DLD1 (cell line): ENCODE measurements around the gene EPS15.

Experiments used
- in situ Hi-C: cut with HindIII; loops from 2 replicates; pipeline ENCODE4 v1.10.0; 2017; ENCODE audit warnings: low sequenced_read_pairs

The EPS15 gene

DNA sequence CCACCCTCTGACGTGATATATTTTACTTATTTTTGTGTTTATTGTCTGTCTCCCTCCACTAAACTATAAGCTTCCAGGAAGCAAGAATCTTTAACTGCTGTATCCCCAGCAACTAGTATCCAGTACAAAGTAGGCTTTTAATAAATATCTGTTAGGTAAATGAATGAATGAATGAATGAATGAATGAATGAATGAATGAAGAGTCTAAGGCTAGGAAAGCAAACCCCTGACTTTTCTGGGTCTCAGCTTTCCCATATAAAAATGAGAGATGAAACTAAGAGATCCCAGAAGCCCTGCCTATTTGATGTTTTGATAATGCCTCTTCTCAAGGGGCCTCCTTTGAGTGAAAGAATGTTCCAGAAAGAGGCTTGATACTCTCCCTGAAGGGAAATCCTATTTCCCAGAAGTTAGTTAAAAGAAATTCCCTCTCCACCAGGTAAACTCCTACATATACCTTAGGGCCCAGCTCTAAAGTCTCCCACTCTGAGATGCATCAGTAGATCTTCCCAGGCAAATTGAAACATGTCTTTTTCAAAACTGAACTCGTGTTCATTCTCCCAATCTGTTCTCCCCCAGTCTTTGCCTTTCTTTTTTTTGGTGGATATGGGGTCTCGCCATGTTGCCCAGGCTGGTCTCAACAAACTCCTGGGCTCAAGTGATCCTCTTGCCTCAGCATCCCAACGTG lies 196.5 kb downstream of the EPS15 start:
- in situ Hi-C loops, result no loop called here

DNA sequence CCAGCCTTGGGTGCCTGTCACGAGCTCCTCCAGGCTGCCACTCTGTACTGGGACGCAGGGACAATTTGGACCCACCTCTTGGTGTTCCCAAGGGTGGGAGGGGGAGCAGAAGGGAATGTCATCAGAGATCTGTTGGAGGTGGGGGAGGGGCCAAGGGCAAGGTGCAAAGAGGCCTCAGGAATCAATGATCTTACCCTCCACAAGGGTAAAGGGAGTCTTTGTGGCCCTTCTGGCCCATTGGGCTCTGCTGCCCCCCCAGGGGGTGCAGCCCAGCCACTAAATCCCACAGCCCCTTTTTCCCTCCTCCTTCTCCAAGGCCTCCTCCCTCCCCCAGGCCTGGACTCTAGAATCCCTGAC lies 197.2 kb downstream of the EPS15 start:
- in situ Hi-C loops, result no loop called here

DNA sequence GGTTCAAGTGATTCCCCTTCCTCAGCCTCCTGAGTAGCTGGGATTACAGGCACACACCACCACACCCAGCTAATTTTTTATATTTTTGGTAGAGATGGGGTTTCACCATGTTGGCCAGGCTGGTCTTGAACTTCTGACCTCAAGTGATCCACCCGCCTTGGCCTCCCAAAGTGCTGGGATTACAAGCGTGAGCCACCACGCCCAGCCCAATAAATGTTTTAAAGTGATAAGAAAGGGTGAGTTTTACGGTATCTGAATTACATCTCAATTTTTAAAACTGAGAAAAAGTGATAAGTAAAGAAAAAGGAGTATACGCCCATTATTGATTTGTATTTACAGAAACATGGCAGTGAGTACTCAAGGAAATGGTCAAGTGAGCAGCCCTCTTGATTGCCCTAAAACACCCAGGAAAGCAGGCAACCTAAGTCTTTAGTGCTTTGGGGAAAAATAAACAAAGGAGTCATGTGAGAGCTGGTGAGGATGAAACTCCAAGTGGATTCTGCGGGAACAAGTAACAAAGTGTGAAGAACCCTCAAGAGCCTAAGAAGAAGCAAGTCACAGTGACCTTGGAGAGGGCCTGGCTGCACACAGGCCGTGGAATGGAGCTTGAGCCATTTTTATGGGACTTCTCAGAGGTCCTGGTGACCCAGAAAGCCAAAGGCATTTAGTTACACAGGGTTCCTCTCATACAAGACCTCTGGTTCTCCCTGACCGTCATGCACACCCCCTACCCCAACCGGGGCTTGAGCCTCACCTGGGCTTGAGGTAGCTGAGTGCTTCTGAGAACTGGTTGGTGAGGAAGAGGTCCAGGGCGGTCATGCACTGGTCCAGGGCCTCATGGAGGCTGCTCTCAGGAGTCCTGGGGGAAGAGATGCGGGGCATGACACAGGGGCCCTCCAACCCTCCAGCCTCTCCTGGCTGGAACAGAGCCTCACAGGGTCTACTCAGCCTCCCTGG lies 197.8 kb downstream of the EPS15 start:
- in situ Hi-C loops, result no loop called here

DNA sequence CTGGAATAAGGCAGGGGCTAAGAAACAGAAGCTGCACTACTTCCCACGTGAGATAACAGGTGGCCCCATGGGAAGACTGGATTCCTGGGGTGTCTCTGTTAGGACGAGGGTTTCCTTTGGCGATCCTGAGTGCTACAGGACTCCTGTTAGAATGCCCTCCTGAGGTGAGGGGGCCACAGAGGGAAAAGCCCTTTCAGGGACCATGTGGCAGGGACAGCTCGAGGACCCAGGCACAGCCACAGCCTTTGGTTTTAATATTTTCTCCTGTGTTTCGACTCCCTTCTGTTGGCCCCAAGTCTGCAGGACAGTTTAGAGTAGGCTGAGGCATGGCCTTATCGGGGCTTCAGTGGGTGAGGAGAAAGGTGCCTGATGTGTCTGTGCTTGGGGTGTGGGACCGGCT lies 201.3 kb downstream of the EPS15 start:
- in situ Hi-C loops, result no loop called here

DNA sequence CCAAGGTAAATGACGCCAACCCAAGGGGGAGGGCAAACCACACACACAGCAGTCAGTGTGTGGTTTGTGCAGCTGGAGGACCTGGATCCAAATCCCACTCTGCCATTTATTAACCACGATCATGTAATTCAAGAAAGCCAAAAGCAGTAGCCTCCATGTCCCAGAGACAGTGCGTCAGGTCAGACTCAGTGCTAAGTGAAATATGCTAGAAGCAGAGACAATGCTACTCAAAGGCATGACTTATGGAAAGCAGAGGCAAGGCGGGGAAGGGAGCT lies 202.3 kb downstream of the EPS15 start:
- in situ Hi-C loops, result no loop called here

DNA sequence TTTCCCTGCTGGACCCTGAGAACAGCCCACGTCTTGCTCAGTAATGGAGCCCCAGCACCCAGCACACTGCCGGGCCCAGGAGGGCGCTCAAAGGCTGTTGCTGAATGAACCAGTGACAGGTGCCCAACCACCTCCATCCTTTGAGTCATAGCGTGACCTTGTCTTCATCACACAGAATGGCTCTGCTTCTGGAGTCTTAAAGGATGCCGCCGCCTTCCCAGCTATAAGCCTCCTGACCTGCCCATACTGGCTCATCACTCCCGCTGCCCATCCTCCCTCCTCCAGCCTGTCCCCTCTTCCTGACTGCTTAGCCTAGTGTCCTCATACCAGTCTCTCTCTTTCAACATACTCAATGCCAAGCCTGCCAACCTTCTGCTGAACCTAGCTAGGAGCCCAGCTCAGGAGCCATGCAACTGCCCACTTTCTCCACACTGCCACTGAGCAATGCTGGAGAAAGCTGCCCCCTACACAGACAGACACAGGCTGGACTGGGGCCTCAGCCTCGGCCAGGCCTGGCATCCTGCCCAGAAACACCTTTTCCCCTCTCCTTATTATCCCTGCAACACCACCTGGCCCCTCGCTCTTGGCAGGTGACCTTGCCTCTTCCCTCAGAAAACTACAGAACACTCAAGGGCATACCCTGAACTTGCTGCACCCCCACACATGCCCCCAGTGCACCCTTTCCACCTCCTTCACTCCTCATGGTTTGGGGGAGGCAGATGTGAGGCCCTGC lies 202.8 kb downstream of the EPS15 start:
- in situ Hi-C loops, result no loop called here

DNA sequence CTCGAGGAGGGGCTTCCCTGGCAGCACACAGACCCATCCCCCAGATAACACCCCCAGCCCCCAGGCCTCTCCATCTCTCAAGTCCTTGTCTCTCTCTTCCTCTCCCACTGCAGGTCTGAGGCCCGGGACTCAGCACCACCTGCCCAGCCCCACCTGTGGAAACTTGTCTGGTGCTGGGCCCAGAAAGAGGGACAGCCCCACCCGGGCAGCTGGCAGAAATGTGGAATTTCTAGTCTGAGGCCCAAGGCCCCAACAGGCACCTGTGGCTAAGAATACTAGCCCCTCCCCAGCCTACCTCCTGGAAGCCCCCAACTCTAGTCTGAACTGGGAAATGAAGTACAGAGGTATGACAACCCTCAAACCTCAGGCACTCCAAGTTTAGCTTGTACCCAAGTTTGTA lies 204.1 kb downstream of the EPS15 start:
- in situ Hi-C loops, result no loop called here

DNA sequence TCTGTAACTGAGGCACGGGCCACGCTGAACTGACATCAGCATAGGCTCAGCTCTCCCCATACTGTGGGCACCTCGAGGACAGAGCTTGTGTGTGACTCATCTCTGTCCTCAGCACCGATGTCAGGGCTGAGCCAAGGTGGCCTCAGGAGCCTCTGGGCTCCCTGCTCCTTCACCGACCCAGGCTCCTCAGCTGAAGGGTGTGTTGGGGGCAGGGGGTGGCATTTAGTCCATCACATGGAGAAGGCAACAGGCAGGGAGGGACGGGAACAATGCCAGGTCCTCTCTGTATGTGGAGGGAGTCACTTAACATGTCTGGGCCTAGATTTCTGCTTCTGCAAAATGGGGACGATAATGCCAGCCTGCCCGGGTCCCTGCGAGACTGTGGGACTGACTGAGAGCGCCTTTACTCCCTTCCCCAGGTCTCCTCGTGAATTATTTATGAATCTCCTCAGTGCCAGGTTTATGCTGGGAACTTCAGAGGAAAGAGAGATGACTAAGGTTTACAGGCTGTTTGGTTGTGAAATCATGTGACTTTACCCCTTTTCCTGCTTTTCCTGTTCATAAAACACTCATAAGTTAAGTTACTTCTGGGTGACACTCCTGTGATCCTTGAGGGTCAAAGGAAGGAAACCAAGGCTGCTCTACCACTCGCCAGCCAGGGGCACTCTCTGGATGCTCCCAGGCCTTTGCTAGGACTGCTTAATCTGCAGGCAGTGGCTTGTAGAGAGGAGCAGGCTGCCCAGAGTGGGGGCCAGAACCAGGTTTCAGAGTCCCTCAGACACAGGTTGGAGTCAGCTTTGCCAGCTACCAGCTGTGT lies 204.9 kb downstream of the EPS15 start:
- in situ Hi-C loops, result no loop called here

DNA sequence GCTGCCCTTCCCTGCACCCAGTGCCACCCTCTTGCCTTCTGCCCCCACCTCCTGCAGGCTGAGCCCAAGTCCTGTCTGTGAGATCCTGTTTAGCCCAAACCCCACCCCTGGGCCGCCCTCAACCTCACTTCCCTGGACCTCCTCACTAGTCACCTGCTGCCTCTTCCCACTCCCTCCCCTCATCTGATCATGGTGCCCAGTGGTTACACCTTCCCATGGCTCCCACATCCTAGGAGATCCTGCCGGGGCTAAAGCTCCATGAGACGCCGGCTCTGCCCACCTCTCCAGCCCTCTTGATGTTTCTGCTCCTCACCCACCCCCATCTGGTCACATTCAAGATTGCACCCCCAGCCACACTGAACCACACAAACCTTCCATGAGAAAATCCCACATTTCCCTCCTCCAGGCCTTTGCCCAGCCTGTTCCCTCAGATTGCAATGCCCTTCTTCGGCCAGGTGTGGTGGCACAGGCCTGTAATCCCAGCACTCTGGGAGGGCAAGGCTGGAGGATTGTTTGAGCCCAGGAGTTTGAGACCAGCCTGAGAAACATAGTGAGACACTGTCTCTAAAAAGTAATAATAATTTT lies 205.7 kb downstream of the EPS15 start:
- in situ Hi-C loops, result no loop called here

DNA sequence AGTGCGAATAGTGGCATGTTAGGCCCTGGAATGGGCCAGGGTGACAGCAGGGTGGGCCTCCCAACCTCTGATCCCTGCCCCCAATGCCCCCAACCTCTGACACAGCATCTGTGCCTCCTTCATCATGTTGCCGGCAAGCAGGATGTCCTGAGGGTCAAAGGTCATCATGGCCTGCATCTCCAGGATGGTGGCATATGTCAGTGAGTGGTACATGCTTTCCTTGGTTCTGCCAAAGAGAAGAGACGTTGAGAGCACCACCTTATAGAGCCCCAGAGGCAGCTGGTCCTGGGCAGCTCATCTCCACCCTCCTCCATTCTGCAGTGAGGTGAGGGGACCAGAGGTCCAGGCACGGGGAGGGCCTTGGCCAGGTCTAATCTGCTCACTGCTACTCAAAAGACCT lies 206.3 kb downstream of the EPS15 start:
- in situ Hi-C loops, result no loop called here

DNA sequence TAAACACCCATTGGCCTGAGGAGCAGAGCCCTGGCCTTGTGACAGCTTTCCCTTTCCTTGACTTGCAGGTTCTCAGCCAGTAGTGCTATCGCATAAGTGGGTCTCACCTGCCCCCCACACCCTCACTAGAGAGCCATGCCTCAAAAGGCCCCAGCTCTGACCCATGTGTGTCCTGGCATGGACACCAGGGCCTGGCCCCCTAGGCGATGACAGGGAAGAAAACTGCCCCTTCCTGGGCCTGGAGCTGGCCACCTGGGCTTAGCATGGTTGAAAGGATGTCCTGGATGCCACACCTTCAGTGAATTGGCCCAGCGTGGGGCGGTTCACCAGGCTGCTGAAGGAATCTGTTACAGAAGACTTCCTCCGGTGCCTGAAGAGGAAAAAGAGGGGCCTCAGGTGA lies 207.2 kb downstream of the EPS15 start:
- in situ Hi-C loops, result no loop called here

DNA sequence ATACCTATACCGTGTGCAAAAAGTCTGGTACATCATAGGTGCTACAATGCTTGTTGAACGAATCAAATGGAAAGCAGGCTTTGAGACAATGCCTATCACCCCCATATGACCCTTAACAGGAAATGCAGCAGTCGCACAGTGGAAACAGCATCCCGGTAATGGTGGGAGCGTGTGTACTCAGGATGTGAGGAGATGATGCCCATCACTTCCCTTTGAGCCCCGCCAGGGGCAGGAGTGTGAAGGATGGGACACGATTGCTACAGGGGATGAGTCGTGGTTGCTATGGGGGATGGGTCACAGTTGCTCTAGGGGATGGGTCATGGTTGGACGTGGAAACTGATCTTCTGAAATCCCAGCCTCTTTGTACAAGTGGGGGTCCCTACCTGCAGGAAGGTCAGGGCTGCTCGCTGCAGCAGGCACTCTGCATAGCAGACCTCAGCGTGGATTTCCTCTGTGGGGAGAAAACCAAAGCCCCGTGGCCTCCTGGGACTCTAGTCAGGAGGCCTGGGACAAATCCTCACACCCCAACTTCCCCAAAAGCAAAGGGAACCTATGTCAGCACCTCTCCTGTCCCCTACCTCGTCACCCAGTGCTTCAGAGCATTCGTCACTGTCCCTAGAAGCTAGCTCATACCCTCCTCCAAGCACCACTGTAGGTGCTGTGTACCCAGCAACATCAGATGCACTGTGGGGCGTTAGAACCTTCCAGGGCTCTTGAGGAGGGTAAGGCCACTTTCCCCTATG lies 208.0 kb downstream of the EPS15 start:
- in situ Hi-C loops, result no loop called here

DNA sequence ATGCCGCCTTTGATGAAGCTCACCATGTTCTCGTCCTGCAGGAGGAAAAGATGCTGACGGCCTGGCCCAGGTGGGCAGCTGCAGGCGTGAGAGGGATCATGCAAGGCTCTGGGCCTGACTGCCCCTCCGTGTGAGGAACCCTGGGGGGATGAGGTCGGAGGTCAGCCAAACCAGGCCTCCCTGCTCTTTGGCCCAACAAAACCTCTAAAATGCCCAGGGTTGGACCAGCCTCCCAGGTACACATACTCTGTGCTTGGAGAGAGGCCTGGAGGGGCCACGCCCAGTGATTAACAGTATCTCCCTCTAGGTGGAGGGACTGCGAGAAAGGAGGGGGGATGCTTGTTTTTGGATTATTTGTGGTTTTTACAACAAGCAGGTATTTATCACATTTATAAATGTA lies 209.8 kb downstream of the EPS15 start:
- in situ Hi-C loops, result no loop called here

DNA sequence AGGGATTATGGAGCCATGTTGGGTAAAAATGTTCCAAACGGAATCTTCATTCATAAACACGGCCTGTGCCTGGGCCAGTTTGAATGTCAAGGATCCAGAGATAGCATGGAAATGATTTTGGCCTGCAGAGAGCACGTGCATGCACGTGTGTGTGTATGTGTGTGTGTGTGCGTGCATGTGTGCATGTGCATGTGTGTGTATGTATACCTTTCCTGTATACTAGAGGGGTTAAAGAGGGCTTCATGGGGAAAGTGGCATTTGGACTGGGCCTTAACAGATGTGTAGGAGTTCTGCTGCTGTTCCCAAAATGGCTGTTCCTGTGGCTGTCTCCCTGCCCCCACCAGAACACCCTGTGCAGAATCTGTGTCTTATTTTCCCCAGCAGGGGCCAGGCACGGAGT lies 210.4 kb downstream of the EPS15 start:
- in situ Hi-C loops, result no loop called here

DNA sequence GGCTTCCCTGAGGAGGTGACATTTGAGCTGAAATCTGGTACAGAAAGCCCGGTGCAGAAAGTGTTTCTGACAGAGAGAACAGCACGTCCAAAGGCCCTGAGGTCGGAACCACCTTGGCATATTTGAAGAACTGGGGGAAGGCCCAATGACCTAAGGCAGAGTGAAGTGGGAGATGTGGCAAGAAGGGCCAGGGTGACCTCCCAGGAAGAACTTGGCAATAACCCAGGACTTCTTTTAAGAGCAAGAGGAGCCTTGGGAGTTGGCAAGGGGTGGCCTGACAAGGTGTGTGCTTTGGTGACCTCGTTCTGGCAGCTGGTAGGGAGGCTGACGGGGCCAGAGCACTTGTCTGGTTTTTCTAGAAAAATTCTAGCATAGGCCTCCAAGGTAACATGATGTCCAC lies 212.1 kb downstream of the EPS15 start:
- in situ Hi-C loops, result no loop called here

DNA sequence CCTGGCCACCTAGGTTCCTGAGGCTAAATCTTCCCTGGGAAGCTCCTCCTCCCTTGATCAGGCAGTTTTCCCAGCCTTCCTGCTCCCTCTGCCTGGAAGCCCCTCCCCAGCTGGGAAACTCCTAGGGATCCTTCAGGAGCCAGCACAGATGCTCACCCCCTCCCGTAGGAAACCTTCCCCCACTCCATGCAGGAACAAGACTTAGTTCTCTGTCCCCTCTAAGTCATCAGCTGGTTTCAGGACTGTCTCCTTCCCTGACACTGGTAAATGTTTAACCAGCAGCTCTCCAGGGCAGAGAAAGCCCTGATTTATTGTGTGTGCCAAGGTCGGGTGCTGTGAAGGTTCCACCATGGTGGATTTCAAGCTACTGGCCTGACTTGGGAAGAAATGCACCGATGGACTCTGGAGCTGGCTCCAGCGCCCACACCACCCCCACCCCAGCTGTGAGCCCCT lies 213.7 kb downstream of the EPS15 start:
- in situ Hi-C loops, result no loop called here

DNA sequence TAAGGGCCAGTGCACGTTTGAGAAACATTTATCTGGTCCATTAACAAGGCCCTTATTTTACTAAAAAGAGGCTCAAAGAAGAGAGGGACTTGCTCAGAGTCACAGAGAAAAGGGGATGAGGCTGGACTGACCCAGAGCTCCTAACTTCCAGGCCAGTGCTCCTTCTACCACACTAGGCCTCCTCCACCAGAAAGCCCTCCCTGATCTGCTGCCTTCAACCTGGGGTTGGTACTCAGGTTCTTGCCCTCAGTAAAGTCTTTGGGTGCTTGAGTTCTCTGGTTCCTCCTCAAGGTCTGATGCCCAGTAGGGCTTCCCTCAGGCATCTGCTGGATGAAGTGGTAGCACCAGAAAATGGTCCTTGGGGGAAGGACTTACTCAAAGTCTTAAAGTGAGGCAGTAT lies 214.7 kb downstream of the EPS15 start:
- in situ Hi-C loops, result no loop called here
